ENCODE measurements around the gene HUWE1. TPM values are rescaled to one million over a fixed set of nuclear protein-coding genes. Genes with fewer than 3 reads are reported as not detected.

HUWE1 gene, protein sequence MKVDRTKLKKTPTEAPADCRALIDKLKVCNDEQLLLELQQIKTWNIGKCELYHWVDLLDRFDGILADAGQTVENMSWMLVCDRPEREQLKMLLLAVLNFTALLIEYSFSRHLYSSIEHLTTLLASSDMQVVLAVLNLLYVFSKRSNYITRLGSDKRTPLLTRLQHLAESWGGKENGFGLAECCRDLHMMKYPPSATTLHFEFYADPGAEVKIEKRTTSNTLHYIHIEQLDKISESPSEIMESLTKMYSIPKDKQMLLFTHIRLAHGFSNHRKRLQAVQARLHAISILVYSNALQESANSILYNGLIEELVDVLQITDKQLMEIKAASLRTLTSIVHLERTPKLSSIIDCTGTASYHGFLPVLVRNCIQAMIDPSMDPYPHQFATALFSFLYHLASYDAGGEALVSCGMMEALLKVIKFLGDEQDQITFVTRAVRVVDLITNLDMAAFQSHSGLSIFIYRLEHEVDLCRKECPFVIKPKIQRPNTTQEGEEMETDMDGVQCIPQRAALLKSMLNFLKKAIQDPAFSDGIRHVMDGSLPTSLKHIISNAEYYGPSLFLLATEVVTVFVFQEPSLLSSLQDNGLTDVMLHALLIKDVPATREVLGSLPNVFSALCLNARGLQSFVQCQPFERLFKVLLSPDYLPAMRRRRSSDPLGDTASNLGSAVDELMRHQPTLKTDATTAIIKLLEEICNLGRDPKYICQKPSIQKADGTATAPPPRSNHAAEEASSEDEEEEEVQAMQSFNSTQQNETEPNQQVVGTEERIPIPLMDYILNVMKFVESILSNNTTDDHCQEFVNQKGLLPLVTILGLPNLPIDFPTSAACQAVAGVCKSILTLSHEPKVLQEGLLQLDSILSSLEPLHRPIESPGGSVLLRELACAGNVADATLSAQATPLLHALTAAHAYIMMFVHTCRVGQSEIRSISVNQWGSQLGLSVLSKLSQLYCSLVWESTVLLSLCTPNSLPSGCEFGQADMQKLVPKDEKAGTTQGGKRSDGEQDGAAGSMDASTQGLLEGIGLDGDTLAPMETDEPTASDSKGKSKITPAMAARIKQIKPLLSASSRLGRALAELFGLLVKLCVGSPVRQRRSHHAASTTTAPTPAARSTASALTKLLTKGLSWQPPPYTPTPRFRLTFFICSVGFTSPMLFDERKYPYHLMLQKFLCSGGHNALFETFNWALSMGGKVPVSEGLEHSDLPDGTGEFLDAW (N-terminal part only)
- total RNA-seq = 100 to 1,000 TPM; 316 to 325 TPM
- polyA plus RNA-seq (2013, experiment 1 of 2) = 103 TPM
- 110 TPM for polyA plus RNA-seq (2013, experiment 2 of 2)
- long read RNA-seq, experiment 1, full-length matches to known transcripts = 2 of 79 reads
- long read RNA-seq, experiment 1, partial matches to known transcripts = 54 of 79 reads
- long read RNA-seq, experiment 1, other reads (novel, unspliced or antisense) = 23 of 79 reads
- long read RNA-seq, experiment 2, full-length matches to known transcripts = 6 of 170 reads
- long read RNA-seq, experiment 2, partial matches to known transcripts = 140 of 170 reads
- long read RNA-seq, experiment 2, other reads (novel, unspliced or antisense) = 24 of 170 reads
- long read RNA-seq, experiment 3, partial matches to known transcripts = 53 of 63 reads
- long read RNA-seq, experiment 3, other reads (novel, unspliced or antisense) = 10 of 63 reads
- long read RNA-seq, experiment 4, partial matches to known transcripts = 9 of 13 reads
- long read RNA-seq, experiment 4, other reads (novel, unspliced or antisense) = 3 of 13 reads

DNA sequence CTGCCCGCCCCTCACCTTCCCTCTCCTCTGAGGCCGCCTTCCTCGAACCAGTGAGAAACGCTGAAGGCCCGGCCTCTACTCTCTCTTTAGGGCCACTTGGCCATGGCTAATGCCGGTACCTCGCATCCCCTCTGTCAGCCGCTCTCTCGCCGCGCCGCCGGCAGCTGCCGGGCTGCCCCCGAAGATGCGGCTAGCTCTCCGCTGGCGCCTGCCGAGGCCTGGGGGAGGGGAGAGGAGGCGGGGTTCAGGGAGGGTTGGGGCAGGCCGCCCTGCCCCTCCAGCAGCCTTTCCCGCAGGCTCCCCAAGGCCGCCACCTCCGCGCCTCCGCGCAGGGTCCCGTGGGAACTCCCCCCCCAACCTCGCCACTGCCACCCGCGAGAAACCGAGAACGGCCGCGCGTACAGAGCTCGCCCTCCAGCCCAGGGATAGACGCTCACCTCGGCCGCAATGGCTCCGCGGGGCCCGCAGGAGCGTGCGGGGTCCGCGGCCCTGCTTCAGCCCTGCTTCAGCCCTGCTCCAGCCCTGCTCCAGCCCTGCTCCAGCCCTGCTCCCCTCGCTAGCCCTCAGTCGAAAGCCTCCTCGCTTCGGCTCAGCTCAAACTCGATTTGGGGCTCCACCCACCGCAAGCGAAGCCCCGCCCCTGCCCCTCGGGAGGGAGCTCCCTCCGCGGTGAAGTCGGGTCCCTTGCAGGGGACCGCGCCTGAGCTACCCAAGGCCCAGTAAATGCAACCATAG lies at the start of gene HUWE1:
TSS of gene HUWE1 (minus strand) at position 569 of the 735 bp plus-strand sequence. CDS start 32,612 bp downstream, outside the sequence.
- Histone ChIP-seq H3K4me1 (ENCODE audit: control insufficient read depth, insufficient read depth, low read length) (no peaks in the 10 kb centered on the region), H3K36me3 (ENCODE audit: control insufficient read depth, insufficient read depth, low read length) (peaks cover 9% of the 10 kb centered on the region), H3K27me3 (ENCODE audit: control insufficient read depth, insufficient read depth, low read length, poor library complexity, severe bottlenecking) (no peaks in the 10 kb centered on the region), H3K4me3 (ENCODE audit: low read length) (peak within 1 kb of the TSS; percentile 94), H3K9me3 (ENCODE audit: control insufficient read depth, low read length) (no peaks in the 10 kb centered on the region), H3K27ac (ENCODE audit: low read depth, low read length) (peak within 1 kb of the TSS; percentile 93), H3K9ac (ENCODE audit: extremely low read depth, low read length, poor library complexity, severe bottlenecking) (peak within 1 kb of the TSS; percentile 86)
- Mint-ChIP-seq H3K36me3 (ENCODE audit: low read depth) (peaks cover 6% of the 10 kb centered on the region), H3K4me1 (no peaks in the 10 kb centered on the region), H3K27me3 (ENCODE audit: insufficient read depth) (no peaks in the 10 kb centered on the region), H3K9me3 (peaks cover 51% of the 10 kb centered on the region), H3K27ac (peak within 1 kb of the TSS; percentile 91), H3K4me3 (peak within 1 kb of the TSS; percentile 88)
- TF ChIP-seq, protein P1, sequence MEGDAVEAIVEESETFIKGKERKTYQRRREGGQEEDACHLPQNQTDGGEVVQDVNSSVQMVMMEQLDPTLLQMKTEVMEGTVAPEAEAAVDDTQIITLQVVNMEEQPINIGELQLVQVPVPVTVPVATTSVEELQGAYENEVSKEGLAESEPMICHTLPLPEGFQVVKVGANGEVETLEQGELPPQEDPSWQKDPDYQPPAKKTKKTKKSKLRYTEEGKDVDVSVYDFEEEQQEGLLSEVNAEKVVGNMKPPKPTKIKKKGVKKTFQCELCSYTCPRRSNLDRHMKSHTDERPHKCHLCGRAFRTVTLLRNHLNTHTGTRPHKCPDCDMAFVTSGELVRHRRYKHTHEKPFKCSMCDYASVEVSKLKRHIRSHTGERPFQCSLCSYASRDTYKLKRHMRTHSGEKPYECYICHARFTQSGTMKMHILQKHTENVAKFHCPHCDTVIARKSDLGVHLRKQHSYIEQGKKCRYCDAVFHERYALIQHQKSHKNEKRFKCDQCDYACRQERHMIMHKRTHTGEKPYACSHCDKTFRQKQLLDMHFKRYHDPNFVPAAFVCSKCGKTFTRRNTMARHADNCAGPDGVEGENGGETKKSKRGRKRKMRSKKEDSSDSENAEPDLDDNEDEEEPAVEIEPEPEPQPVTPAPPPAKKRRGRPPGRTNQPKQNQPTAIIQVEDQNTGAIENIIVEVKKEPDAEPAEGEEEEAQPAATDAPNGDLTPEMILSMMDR (conservative IDR thresholded peaks at IDR 0.05) = no peak
- DNase-seq = peak; percentile 94
- WGBS, 2 experiments (ENCODE audit: insufficient coverage in 1 of 2, insufficient read length in 1 of 2) = 0% methylated on average over 49 of the region's 61 CpGs; no CpG with 5 or more reads in 1 of the 2 experiments

DNA sequence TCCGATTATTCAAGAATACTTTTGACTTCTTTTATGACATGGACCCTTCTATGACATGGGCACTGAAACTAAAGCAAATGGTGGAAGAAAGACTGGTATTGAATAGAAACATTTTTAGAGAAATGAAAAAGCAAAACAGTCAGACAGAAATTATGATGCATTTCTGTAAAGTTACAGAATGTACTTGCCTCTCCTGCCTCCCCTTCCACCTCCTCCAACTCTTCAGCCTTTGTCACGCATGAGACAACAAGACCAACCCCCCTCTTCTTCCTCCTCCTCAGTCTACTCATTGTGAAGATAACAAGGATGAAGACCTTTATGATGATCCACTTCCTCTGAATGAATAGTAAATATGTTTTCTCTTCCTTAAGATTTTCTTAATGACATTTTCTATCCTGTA lies 46.3 kb upstream of the HUWE1 start:
- H3K9me3 Mint-ChIP-seq = peaks cover 58% of the 10 kb centered on the region
- no peaks in the 10 kb centered on the region for H3K27me3 Mint-ChIP-seq (ENCODE audit: insufficient read depth)
- no peak overlapping the region for H3K27ac Mint-ChIP-seq
- Histone ChIP-seq H3K9me3 (ENCODE audit: control insufficient read depth, low read length) (no peaks in the 10 kb centered on the region), H3K4me3 (ENCODE audit: low read length) (no peak overlapping the region), H3K9ac (ENCODE audit: extremely low read depth, low read length, poor library complexity, severe bottlenecking) (no peak overlapping the region), H3K27ac (ENCODE audit: low read depth, low read length) (no peak overlapping the region), H3K27me3 (ENCODE audit: control insufficient read depth, insufficient read depth, low read length, poor library complexity, severe bottlenecking) (no peaks in the 10 kb centered on the region), H3K4me1 (ENCODE audit: control insufficient read depth, insufficient read depth, low read length) (no peaks in the 10 kb centered on the region), H3K36me3 (ENCODE audit: control insufficient read depth, insufficient read depth, low read length) (no peaks in the 10 kb centered on the region)
- H3K4me1 Mint-ChIP-seq = no peaks in the 10 kb centered on the region
- WGBS, 2 experiments (ENCODE audit: insufficient coverage in 1 of 2, insufficient read length in 1 of 2) = 80 to 100% methylated on average over 1 to 2 of the region's 2 CpGs
- TF ChIP-seq, protein P1 (conservative IDR thresholded peaks at IDR 0.05) = no peak
- no peaks in the 10 kb centered on the region for H3K36me3 Mint-ChIP-seq (ENCODE audit: low read depth)
- no peak overlapping the region for H3K4me3 Mint-ChIP-seq
- no peak for DNase-seq
